Heart right ventricle (tissue), 16 donors: ENCODE data around the gene SMG6. TPM values are rescaled to one million over a fixed set of nuclear protein-coding genes. Genes with fewer than 3 reads are reported as not detected.
A peak's percentile ranks its signal among the peaks of the same experiment; 100 is the strongest.

Source experiments
- ATAC-seq, 8 donors: fragments of 200-7000 bp; cut with Tn5 transposase; one replicate each; pipeline ENCODE4 v1.9.1; 2020; ENCODE audit warnings: mild to moderate bottlenecking in 8 of 8, moderate library complexity in 8 of 8, moderate number of reproducible peaks in 1 of 8
- DNase-seq, 2 donors: peaks; one replicate each; pipeline ENCODE4 v3.0.0-alpha.2; 2020
- H3K27ac ChIP-seq, 10 donors: fragments of 200-600 bp; sonication (generic) in 2 of 10; one replicate each; pipeline versions ENCODE4 v1.5.0 to v1.8.0; 2020 to 2022; ENCODE audit warnings: mild to moderate bottlenecking in 3 of 10
- H3K27me3 ChIP-seq, 7 donors: fragments of 200-600 bp; one replicate each; pipeline ENCODE4 v1.8.0; 2021 to 2022; ENCODE audit warnings: mild to moderate bottlenecking in 2 of 7
- H3K36me3 ChIP-seq, 9 donors: fragments of 200-600 bp; sonication (generic) in 1 of 9; one replicate each; pipeline versions ENCODE4 v1.5.0 to v1.8.0; 2020 to 2022; ENCODE audit warnings: mild to moderate bottlenecking in 2 of 9
- H3K4me1 ChIP-seq, 9 donors: fragments of 200-600 bp; sonication (generic) in 1 of 9; one replicate each; pipeline versions ENCODE4 v1.5.0 to v1.8.0; 2020 to 2022; ENCODE audit warnings: mild to moderate bottlenecking in 4 of 9
- H3K4me3 ChIP-seq, 10 donors: fragments of 200-600 bp; sonication (generic) in 2 of 10; one replicate each; pipeline versions ENCODE4 v1.5.0 to v1.8.0; 2020 to 2022; ENCODE audit warnings: mild to moderate bottlenecking in 7 of 10, moderate library complexity in 2 of 10
- H3K9me3 ChIP-seq, 11 donors: fragments of 200-600 bp in 10 of 11; sonication (generic) in 2 of 11; one replicate each; pipeline versions ENCODE4 v1.5.0 to v1.8.0; 2013 to 2022; ENCODE audit warnings: mild to moderate bottlenecking in 2 of 11, control low read depth in 1 of 11, moderate library complexity in 1 of 11
- WGBS, 2 donors: extraction: QIAGEN DNeasy Blood & Tissue Kit; methylation state at CpG; one replicate each; pipeline ENCODE4 v1.1.7; 2013; ENCODE audit warnings: inconsistent platforms in 1 of 2; 5-methylcytosine and 5-hydroxymethylcytosine counted together
- intact Hi-C, 10 donors: fragments of 100-400 bp; cut with DNase I; formaldehyde crosslinking; loops; one replicate each; pipeline versions ENCODE4 v1.11.1 to v1.14.2; 2022
- polyA plus RNA-seq, 2 donors: library from polyadenylated mRNA; stranded (reverse); fragments of 200-250 nt; gene quantifications; one replicate each; pipeline ENCODE4 v1.2.3, GENCODE V29; 2013
- total RNA-seq, 10 donors: library from RNA; stranded (reverse); fragmentation: NEBNext Ultra II Directional in 3 of 10; extraction: Animal tissue kit (Norgen Biotek cat#: 25700) in 3 of 10; gene quantifications; one replicate each; pipeline versions ENCODE4 v1.2.1 to v1.2.4, GENCODE V29; 2021 to 2023
- TF ChIP-seq, protein P1 (sequence below), 9 donors: fragments of 200-600 bp; sonication (generic) in 2 of 9; IDR thresholded peaks; one replicate each; pipeline versions ENCODE4 v1.5.0 to v1.8.0; 2021 to 2022; ENCODE audit warnings: antibody characterized with exemption in 9 of 9, mild to moderate bottlenecking in 5 of 9, moderate library complexity in 1 of 9
- donor health status: Arrhythmogenic right ventricular cardiomyopathy.
- donor health status: ischemic (EF 13 %, LVEDD 7.1; RV severe dilation, severe dysfunction).
- donor health status: healthy with polysubstance abuse.
- donor health status: DM: no; HTN: yes; CAD: no.
- donor health status: DM: no; HTN: no; CAD: no.
- donor health status: ischemic (EF 25% LVEDD 6.9; RV normal size, moderate dysfunction).
- donor health status: ischemic (EF 25% LVEDD 5.7; RV mildly dilated, moderate dysfunction).
- donor health status: healthy.
- donor health status: DM: yes; HTN: yes; CAD: no.
- donor health status: Ischemic cardiomyopathy.
- donor health status: ischemic (EF 35%, LVEDD 5.7; RV mildly dilated, moderate dysfunction).
- donor health status: nonischemic (EF 11% LVEDD 7.7; RV severe dilation, severe dysfunction).
- donor health status: DM: yes; HTN: yes; CAD: no.
- donor health status: PGD.
- donor health status: ischemic (EF 29% LVEDD 5.4; RV normal size, mild dysfunction).
- donor health status: nonischemic (EF 23%, LVEDD 6.1; RV moderate dilation, normal function).

The SMG6 gene
- total and polyA plus RNA-seq, 12 donors = 13.6 to 28.1 (median 19.6) TPM

DNA sequence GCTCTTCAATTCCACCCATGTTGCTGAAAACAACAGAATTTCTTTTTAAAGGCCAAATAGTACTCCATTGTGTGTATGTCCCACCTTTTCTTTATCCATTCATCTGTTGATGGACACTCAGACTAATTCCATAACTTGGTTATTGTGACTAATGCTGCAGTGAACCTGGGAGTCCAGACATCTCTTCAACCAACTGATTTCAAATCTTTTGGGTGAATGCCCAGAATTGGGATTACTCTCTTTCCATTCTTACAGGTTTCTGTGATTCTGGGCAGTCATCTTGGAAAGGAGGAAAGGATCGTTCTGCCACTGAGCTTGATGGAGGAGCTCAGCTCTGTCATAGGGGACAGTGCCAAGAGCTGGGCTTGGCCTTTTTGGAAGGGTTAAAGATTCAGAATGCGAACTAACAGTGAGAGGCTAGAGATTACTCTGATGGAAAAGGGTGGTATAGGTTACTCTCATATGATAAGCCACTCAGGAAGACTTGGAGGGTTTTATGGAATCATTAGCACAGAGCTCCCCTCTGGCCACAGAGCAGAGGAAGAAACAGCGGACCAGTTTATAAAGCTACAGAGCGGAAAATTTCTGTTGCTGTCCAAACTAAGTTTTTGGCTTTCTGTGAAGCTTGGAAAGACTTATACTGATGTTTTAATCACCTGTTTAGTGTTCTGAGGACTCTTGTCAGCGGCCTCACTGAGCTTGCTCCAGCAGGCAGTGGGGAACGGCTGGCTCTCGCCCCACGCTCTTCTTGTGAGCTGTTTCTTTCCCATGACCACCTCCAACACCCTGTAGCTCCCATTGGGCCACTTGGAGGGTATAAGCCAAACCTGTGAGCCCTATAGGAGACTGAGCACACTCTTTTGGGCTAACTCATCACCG lies 200.4 kb downstream of the SMG6 start:
- H3K4me3 ChIP-seq = no peak overlapping the region
- DNase-seq (no peak), ATAC-seq (no peak)
- peak overlapping the region in 1 of 10 donors; percentile 16 for H3K27ac ChIP-seq
- 85 to 88% methylated on average over 9 of the region's 9 CpGs for WGBS, 2 donors
- no peaks in the 10 kb centered on the region for H3K27me3 ChIP-seq
- TF ChIP-seq, protein P1, sequence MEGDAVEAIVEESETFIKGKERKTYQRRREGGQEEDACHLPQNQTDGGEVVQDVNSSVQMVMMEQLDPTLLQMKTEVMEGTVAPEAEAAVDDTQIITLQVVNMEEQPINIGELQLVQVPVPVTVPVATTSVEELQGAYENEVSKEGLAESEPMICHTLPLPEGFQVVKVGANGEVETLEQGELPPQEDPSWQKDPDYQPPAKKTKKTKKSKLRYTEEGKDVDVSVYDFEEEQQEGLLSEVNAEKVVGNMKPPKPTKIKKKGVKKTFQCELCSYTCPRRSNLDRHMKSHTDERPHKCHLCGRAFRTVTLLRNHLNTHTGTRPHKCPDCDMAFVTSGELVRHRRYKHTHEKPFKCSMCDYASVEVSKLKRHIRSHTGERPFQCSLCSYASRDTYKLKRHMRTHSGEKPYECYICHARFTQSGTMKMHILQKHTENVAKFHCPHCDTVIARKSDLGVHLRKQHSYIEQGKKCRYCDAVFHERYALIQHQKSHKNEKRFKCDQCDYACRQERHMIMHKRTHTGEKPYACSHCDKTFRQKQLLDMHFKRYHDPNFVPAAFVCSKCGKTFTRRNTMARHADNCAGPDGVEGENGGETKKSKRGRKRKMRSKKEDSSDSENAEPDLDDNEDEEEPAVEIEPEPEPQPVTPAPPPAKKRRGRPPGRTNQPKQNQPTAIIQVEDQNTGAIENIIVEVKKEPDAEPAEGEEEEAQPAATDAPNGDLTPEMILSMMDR (IDR thresholded peaks at IDR 0.05) = no peak
- H3K4me1 ChIP-seq = peaks cover 17 to 57% (median 36%) of the 10 kb centered on the region in 9 donors
- H3K36me3 ChIP-seq = no peaks in the 10 kb centered on the region
- intact Hi-C loops = no loop called here
- H3K9me3 ChIP-seq = no peaks in the 10 kb centered on the region

DNA sequence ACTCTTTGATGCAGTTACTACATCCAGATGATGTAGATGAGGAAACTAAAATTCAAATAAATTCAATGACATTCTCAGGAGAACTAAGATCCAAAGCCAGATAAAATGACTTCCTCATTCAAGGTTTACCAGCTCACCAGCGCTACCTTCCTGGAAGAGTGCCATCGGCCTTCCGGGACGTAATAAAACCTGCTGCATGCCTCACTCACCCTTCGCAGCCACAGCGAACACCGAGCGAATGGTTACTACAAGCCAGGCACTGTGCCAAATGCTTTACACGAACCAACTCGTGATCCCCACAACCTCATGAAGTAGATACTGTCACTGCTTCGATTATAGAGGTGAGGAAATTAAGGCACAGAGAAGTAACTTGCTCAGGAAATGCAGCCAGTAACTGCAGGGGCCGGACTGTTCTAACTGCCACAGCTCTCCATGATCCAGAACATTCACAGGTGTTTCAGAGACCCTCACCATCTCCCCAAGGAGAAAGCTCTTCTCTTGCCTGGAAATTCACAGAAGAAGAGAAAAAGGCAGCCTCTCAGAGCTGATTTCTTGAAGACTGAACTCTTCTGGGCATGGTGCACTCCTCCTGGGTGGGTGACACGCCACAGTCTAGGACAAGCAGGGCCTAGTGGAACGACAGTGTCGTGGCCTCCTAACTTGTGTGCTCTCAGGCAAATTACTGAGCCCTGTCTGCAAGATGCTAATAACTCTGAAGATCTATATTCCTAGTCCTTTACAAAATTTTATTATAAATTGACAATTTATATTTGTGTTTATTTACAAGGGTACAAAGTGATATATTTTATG lies 201.9 kb downstream of the SMG6 start:
- DNase-seq = peak in 1 of 2 donors; percentile 56
- ATAC-seq = peak in 7 of 8 donors; percentile 25 to 62 (median 46)
- TF ChIP-seq, protein P1 (IDR thresholded peaks at IDR 0.05) = no peak
- no peaks in the 10 kb centered on the region for H3K9me3 ChIP-seq
- 41 to 46% methylated on average over 15 of the region's 15 CpGs for WGBS, 2 donors
- intact Hi-C loops = no loop called here
- peaks cover 10 to 42% (median 22%) of the 10 kb centered on the region in 9 donors for H3K4me1 ChIP-seq
- no peak overlapping the region for H3K4me3 ChIP-seq
- H3K27me3 ChIP-seq = no peaks in the 10 kb centered on the region
- H3K27ac ChIP-seq = peak overlapping the region in 2 of 10 donors; percentile 18 to 34
- no peaks in the 10 kb centered on the region for H3K36me3 ChIP-seq

DNA sequence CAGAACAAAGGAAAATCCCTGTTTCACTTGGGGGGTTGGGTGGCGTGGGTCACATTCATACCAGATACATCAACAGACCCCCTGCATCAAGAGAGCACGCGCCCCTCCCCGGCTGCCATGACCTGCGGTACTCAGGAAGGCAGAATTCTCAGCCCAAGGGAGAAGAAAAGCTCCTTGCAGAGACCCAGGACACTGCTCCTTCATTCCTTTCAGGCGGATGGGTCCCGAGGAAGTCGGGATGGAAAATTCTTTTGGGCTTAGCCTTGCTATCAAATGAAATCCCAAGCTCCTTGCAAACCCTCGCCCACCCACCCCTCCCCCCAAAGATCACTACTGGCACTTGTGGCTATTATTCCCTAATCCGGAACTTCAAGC lies 208.1 kb downstream of the SMG6 start:
- peaks cover 4 to 46% (median 21%) of the 10 kb centered on the region in 9 donors for H3K4me1 ChIP-seq
- intact Hi-C loops = loop anchor here in 9 of 10 donors (2.0 to 10.0 kb wide), 8 partner anchors 72 to 149 kb away; no protein-coding TSS in a partner anchor
- H3K27me3 ChIP-seq = no peaks in the 10 kb centered on the region
- peaks cover 0 to 12% (median 0%) of the 10 kb centered on the region in 9 donors for H3K36me3 ChIP-seq
- no peaks in the 10 kb centered on the region for H3K9me3 ChIP-seq
- WGBS, 2 donors = 78 to 85% methylated on average over 10 of the region's 10 CpGs
- H3K27ac ChIP-seq = peak overlapping the region in 9 of 10 donors; percentile 17 to 65 (median 37)
- H3K4me3 ChIP-seq = no peak overlapping the region
- DNase-seq (no peak), ATAC-seq (no peak)
- TF ChIP-seq, protein P1 (IDR thresholded peaks at IDR 0.05) = no peak
